ENCODE data around the gene C22orf15.

Gene C22orf15

DNA sequence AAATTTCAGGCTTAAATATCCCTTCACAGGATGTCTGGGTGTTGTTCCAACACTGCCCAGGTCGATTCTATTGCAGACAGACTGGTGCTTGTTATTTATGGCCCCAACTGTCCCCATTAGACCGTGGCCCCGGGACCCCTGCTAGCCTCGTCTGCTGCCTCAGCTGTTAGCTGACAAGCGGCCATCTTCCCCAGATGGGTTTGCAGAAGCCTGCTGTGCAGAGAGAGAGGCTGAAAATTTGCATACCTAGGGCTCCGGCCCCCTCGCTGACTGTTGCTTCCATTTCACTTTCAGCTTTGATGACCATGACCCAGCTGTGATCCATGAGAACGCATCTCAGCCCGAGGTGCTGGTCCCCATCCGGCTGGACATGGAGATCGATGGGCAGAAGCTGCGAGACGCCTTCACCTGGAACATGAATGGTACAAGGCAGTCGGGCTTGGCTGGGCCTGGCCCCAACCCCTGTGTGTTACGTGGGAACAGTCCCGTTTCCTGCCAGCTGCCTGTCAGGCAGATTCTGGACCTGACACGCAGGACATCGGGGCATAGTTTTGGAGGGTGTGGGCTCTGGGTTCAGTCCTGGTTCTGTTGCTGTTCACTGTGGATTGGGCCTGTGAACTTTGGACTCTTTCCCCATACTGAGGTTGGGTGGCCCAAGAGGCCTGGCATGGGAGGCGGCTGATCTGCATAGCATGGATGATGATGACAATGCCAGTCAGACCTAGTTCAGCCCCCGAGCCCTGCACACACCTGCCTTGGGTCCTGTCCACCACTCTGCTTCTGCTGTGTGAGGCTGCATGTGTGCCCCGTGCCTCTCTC, 40.4 kb downstream of the C22orf15 start:
- TF ChIP-seq CEBPB (IDR thresholded peaks at IDR 0.05) (no peak), FOXM1 (IDR thresholded peaks at IDR 0.05; ENCODE audit: borderline replicate concordance, low read depth) (no peak), TEAD4 (IDR thresholded peaks at IDR 0.05) (no peak), CREB1 (IDR thresholded peaks at IDR 0.05; ENCODE audit: low read depth) (no peak), NFIC (IDR thresholded peaks at IDR 0.05) (no peak), ZBTB7A (IDR thresholded peaks at IDR 0.05; ENCODE audit: low read depth) (no peak), RAD21 (IDR thresholded peaks at IDR 0.05; ENCODE audit: low read depth) (no peak), EP300 (IDR thresholded peaks at IDR 0.05; ENCODE audit: borderline replicate concordance) (no peak), YY1 (IDR thresholded peaks at IDR 0.05; ENCODE audit: low read depth) (no peak), TCF12 (IDR thresholded peaks at IDR 0.05; ENCODE audit: low read depth) (no peak), TAF1 (IDR thresholded peaks at IDR 0.05; ENCODE audit: low read depth) (no peak)
- TF ChIP-seq, protein P1, sequence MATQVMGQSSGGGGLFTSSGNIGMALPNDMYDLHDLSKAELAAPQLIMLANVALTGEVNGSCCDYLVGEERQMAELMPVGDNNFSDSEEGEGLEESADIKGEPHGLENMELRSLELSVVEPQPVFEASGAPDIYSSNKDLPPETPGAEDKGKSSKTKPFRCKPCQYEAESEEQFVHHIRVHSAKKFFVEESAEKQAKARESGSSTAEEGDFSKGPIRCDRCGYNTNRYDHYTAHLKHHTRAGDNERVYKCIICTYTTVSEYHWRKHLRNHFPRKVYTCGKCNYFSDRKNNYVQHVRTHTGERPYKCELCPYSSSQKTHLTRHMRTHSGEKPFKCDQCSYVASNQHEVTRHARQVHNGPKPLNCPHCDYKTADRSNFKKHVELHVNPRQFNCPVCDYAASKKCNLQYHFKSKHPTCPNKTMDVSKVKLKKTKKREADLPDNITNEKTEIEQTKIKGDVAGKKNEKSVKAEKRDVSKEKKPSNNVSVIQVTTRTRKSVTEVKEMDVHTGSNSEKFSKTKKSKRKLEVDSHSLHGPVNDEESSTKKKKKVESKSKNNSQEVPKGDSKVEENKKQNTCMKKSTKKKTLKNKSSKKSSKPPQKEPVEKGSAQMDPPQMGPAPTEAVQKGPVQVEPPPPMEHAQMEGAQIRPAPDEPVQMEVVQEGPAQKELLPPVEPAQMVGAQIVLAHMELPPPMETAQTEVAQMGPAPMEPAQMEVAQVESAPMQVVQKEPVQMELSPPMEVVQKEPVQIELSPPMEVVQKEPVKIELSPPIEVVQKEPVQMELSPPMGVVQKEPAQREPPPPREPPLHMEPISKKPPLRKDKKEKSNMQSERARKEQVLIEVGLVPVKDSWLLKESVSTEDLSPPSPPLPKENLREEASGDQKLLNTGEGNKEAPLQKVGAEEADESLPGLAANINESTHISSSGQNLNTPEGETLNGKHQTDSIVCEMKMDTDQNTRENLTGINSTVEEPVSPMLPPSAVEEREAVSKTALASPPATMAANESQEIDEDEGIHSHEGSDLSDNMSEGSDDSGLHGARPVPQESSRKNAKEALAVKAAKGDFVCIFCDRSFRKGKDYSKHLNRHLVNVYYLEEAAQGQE (IDR thresholded peaks at IDR 0.05; ENCODE audit: low read depth) = no peak
- TF ChIP-seq, protein P2, sequence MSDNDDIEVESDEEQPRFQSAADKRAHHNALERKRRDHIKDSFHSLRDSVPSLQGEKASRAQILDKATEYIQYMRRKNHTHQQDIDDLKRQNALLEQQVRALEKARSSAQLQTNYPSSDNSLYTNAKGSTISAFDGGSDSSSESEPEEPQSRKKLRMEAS (IDR thresholded peaks at IDR 0.05) = no peak
- TF ChIP-seq, protein P3, sequence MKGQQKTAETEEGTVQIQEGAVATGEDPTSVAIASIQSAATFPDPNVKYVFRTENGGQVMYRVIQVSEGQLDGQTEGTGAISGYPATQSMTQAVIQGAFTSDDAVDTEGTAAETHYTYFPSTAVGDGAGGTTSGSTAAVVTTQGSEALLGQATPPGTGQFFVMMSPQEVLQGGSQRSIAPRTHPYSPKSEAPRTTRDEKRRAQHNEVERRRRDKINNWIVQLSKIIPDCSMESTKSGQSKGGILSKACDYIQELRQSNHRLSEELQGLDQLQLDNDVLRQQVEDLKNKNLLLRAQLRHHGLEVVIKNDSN (IDR thresholded peaks at IDR 0.05) = no peak

DNA sequence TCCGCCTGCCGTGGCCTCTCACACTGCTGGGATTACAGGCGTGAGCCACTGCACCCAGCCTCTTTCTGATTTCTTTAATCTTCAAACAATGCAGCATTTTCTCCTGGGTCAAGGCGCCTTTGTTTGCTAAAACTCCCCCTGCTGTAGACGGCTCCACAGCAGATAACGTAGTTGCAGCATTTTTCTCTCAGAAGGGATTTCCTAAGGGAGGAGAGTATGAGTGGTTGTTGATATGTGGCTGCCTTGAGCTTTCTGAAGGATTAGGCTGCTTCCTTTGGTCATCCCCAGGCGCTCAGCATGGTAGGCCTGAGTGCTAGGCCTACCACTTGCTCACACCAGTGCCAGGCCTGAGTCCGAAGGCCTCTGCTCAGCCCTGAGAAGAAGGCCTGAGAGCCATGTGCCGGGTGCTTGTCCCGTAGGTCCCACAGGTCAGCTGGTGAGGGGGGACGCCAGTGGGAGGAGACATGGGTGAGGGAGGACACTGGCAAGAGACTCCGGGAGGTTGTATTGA, 42.0 kb downstream of the C22orf15 start:
- no peak for TF ChIP-seq YY1 (IDR thresholded peaks at IDR 0.05; ENCODE audit: low read depth)
- TF ChIP-seq, protein P1 (IDR thresholded peaks at IDR 0.05; ENCODE audit: low read depth) = no peak
- TF ChIP-seq, protein P3 (IDR thresholded peaks at IDR 0.05) = no peak
- TF ChIP-seq RAD21 (IDR thresholded peaks at IDR 0.05; ENCODE audit: low read depth) = no peak
- no peak for TF ChIP-seq CEBPB (IDR thresholded peaks at IDR 0.05)
- no peak for TF ChIP-seq TCF12 (IDR thresholded peaks at IDR 0.05; ENCODE audit: low read depth)
- TF ChIP-seq, protein P2 (IDR thresholded peaks at IDR 0.05) = no peak
- TF ChIP-seq FOXM1 (IDR thresholded peaks at IDR 0.05; ENCODE audit: borderline replicate concordance, low read depth) = no peak
- TF ChIP-seq TAF1 (IDR thresholded peaks at IDR 0.05; ENCODE audit: low read depth) = no peak
- TF ChIP-seq EP300 (IDR thresholded peaks at IDR 0.05; ENCODE audit: borderline replicate concordance) = no peak
- no peak for TF ChIP-seq EGR1 (IDR thresholded peaks at IDR 0.05)
- TF ChIP-seq TEAD4 (IDR thresholded peaks at IDR 0.05) = no peak
- no peak for TF ChIP-seq CREB1 (IDR thresholded peaks at IDR 0.05; ENCODE audit: low read depth)

DNA sequence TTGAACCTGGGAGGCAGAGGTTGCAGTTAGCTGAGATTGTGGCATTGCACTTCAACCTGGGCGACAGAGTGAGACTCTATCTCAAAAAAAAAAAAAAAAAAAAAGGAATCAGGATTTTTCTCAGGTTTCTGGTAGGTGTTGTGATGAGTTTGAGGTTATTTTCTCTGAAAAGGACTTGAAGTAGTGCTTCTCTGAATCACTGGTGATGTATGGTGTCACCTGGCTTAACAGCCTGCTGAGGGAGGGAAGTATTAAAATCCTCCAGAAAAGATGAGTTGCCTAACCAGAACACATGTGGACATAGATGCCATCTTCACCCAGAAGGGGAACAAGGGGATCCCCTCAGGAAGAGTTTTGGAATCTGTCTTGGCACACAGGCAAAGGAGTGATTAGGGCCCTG, 44.0 kb downstream of the C22orf15 start:
- TF ChIP-seq CEBPB (IDR thresholded peaks at IDR 0.05) = no peak
- TF ChIP-seq TAF1 (IDR thresholded peaks at IDR 0.05; ENCODE audit: low read depth) = no peak
- no peak for TF ChIP-seq ZBTB7A (IDR thresholded peaks at IDR 0.05; ENCODE audit: low read depth)
- TF ChIP-seq TCF12 (IDR thresholded peaks at IDR 0.05; ENCODE audit: low read depth) = no peak
- TF ChIP-seq, protein P2 (IDR thresholded peaks at IDR 0.05) = no peak
- no peak for TF ChIP-seq NFIC (IDR thresholded peaks at IDR 0.05)
- TF ChIP-seq RAD21 (IDR thresholded peaks at IDR 0.05; ENCODE audit: low read depth) = no peak
- TF ChIP-seq YY1 (IDR thresholded peaks at IDR 0.05; ENCODE audit: low read depth) = no peak
- TF ChIP-seq, protein P3 (IDR thresholded peaks at IDR 0.05) = no peak
- no peak for TF ChIP-seq TEAD4 (IDR thresholded peaks at IDR 0.05)
- TF ChIP-seq EGR1 (IDR thresholded peaks at IDR 0.05) = no peak
- no peak for TF ChIP-seq EP300 (IDR thresholded peaks at IDR 0.05; ENCODE audit: borderline replicate concordance)

DNA sequence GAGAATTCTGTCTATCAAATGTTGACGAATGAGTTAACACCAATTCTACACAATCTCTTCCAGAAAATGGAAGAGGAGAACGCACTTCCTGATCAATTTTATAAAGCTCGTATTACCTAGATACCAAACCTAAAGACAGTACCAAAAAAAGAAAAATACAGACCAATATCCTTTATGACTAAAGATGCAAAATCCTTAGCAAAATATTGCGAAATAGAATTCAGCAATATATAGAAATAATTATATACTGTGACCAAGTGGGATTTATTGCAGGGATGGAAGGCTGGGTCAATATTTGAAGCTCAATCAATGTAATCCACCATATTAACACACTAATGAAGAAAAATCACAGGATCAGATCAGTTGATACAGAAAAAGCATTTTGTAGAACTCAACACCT, 49.6 kb downstream of the C22orf15 start:
- TF ChIP-seq, protein P2 (IDR thresholded peaks at IDR 0.05) = no peak
- TF ChIP-seq CEBPB (IDR thresholded peaks at IDR 0.05) = 0 out of 2 replicates have a peak, but pooled peaks have one; percentile 29
